K562 (cell line): ENCODE results near the gene PLCD1. TPM values are rescaled to one million over a fixed set of nuclear protein-coding genes. Genes with fewer than 3 reads are reported as not detected.

ENCODE experiments used
- CXXC5 ChIP-seq: fragments of 250-450 bp; sonication (Bioruptor Pico); IDR thresholded peaks from 2 replicates; pipeline ENCODE4 v1.8.0; 2022; ENCODE audit warnings: inconsistent platforms, mild to moderate bottlenecking, moderate library complexity
- DMBX1 ChIP-seq: fragments of 250-450 bp; sonication (Bioruptor Pico); IDR thresholded peaks from 2 replicates; pipeline ENCODE4 v1.8.0; 2022; ENCODE audit warnings: inconsistent platforms, mild to moderate bottlenecking, moderate library complexity, borderline replicate concordance
- MYC ChIP-seq, 2 experiments: fragments of 250-450 bp in 1 of 2; sonication (Bioruptor Pico) in 1 of 2; IDR thresholded peaks; 2 replicates each; pipeline versions ENCODE4 v1.5.1 to v1.6.1; 2012 to 2021; ENCODE audit warnings: low read depth in 2 of 2, borderline replicate concordance in 1 of 2, improper control_type of control experiment in 1 of 2, low read length in 1 of 2, mild to moderate bottlenecking in 1 of 2, moderate library complexity in 1 of 2
- ZNF12 ChIP-seq: sonication (generic); formaldehyde crosslinking; IDR thresholded peaks from 2 replicates; pipeline ENCODE4 v1.4.0; 2020; ENCODE audit warnings: mild to moderate bottlenecking, missing genetic modification reagents
- polyA plus RNA-seq, 8 experiments: library from polyadenylated mRNA; depleted of rRNA in 4 of 8; stranded (reverse) in 5 of 8; unstranded in 3 of 8; fragments of >200 nt; fragmentation: Nextera tagmentation in 2 of 8; fragmentation: Illumina TruSeq in 1 of 8; extraction: Ambion mirVana in 2 of 8; extraction: Trizol in 1 of 8; gene quantifications; 2 replicates each; pipeline versions ENCODE4 v1.2.1 to v1.2.3, GENCODE V29; 2011 to 2014; ENCODE audit warnings: inconsistent platforms in 1 of 8, missing spikeins in 1 of 8
- total RNA-seq, 7 experiments: library from RNA; depleted of rRNA in 6 of 7; stranded (reverse); fragments of >200 nt in 6 of 7; fragmentation: Illumina TruSeq in 2 of 7; extraction: Trizol in 2 of 7; gene quantifications; 2 replicates each; pipeline versions ENCODE4 v1.2.1 to v1.2.3, GENCODE V29; 2011 to 2021; ENCODE audit warnings: low replicate concordance in 1 of 7
- TF ChIP-seq, protein P1 (sequence below): fragments of 450-650 bp; IDR thresholded peaks from 2 replicates; pipeline ENCODE4 v1.6.1; 2016; ENCODE audit warnings: mild to moderate bottlenecking, moderate library complexity
- TF ChIP-seq, protein P2 (sequence below): sonication (generic); formaldehyde crosslinking; IDR thresholded peaks from 2 replicates; pipeline ENCODE4 v1.8.0; 2022; ENCODE audit warnings: missing genetic modification reagents, mild to moderate bottlenecking, borderline replicate concordance
- TF ChIP-seq, protein P3 (sequence below): fragments of 450-650 bp; IDR thresholded peaks from 2 replicates; pipeline ENCODE4 v1.6.1; 2017; ENCODE audit warnings: mild to moderate bottlenecking, moderate library complexity

Gene PLCD1
- total and polyA plus RNA-seq, 9 of the 15 experiments (the other 6 are each of a cell fraction or from before 2014, with no cell fraction given): 5.4 to 209 (median 116) TPM

DNA sequence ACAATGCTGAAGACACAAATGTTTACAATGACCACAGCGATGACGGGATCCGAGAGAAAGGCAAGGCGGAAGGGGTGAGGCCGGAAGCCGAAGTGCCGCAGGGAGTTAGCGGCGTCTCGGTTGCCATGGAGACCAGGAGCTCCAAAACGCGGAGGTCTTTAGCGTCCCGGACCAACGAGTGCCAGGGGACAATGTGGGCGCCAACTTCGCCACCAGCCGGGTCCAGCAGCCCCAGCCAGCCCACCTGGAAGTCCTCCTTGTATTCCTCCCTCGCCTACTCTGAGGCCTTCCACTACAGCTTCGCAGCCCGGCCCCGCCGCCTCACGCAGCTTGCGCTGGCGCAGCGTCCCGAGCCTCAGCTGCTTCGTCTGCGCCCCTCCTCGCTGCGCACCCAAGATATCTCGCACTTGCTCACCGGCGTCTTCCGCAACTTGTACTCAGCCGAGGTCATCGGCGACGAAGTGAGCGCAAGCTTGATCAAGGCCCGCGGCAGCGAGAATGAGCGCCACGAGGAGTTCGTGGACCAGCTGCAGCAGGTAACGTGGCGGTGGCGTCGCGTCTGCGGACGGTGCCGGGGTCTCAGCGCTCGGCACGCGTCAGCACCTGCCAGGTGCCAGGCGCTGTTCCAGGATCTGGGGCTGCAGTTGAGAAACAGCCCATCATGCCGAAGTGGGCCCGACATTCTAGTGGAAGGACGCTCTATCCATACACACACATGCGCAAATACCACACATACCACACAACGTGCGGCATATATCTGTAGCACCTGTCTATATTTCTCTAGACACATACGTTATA is 9.9 kb upstream of the PLCD1 start, which contains the start of gene DLEC1 (continued):
- TF ChIP-seq, protein P1, sequence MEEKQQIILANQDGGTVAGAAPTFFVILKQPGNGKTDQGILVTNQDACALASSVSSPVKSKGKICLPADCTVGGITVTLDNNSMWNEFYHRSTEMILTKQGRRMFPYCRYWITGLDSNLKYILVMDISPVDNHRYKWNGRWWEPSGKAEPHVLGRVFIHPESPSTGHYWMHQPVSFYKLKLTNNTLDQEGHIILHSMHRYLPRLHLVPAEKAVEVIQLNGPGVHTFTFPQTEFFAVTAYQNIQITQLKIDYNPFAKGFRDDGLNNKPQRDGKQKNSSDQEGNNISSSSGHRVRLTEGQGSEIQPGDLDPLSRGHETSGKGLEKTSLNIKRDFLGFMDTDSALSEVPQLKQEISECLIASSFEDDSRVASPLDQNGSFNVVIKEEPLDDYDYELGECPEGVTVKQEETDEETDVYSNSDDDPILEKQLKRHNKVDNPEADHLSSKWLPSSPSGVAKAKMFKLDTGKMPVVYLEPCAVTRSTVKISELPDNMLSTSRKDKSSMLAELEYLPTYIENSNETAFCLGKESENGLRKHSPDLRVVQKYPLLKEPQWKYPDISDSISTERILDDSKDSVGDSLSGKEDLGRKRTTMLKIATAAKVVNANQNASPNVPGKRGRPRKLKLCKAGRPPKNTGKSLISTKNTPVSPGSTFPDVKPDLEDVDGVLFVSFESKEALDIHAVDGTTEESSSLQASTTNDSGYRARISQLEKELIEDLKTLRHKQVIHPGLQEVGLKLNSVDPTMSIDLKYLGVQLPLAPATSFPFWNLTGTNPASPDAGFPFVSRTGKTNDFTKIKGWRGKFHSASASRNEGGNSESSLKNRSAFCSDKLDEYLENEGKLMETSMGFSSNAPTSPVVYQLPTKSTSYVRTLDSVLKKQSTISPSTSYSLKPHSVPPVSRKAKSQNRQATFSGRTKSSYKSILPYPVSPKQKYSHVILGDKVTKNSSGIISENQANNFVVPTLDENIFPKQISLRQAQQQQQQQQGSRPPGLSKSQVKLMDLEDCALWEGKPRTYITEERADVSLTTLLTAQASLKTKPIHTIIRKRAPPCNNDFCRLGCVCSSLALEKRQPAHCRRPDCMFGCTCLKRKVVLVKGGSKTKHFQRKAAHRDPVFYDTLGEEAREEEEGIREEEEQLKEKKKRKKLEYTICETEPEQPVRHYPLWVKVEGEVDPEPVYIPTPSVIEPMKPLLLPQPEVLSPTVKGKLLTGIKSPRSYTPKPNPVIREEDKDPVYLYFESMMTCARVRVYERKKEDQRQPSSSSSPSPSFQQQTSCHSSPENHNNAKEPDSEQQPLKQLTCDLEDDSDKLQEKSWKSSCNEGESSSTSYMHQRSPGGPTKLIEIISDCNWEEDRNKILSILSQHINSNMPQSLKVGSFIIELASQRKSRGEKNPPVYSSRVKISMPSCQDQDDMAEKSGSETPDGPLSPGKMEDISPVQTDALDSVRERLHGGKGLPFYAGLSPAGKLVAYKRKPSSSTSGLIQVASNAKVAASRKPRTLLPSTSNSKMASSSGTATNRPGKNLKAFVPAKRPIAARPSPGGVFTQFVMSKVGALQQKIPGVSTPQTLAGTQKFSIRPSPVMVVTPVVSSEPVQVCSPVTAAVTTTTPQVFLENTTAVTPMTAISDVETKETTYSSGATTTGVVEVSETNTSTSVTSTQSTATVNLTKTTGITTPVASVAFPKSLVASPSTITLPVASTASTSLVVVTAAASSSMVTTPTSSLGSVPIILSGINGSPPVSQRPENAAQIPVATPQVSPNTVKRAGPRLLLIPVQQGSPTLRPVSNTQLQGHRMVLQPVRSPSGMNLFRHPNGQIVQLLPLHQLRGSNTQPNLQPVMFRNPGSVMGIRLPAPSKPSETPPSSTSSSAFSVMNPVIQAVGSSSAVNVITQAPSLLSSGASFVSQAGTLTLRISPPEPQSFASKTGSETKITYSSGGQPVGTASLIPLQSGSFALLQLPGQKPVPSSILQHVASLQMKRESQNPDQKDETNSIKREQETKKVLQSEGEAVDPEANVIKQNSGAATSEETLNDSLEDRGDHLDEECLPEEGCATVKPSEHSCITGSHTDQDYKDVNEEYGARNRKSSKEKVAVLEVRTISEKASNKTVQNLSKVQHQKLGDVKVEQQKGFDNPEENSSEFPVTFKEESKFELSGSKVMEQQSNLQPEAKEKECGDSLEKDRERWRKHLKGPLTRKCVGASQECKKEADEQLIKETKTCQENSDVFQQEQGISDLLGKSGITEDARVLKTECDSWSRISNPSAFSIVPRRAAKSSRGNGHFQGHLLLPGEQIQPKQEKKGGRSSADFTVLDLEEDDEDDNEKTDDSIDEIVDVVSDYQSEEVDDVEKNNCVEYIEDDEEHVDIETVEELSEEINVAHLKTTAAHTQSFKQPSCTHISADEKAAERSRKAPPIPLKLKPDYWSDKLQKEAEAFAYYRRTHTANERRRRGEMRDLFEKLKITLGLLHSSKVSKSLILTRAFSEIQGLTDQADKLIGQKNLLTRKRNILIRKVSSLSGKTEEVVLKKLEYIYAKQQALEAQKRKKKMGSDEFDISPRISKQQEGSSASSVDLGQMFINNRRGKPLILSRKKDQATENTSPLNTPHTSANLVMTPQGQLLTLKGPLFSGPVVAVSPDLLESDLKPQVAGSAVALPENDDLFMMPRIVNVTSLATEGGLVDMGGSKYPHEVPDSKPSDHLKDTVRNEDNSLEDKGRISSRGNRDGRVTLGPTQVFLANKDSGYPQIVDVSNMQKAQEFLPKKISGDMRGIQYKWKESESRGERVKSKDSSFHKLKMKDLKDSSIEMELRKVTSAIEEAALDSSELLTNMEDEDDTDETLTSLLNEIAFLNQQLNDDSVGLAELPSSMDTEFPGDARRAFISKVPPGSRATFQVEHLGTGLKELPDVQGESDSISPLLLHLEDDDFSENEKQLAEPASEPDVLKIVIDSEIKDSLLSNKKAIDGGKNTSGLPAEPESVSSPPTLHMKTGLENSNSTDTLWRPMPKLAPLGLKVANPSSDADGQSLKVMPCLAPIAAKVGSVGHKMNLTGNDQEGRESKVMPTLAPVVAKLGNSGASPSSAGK: peak; percentile 52; the same call in 1 of the 2 replicates
- TF ChIP-seq CXXC5 (CRISPR knock-in tag) (0 out of 2 replicates have a peak, but pooled peaks have one; percentile 27), ZNF12 (CRISPR knock-in tag) (no peak), DMBX1 (no peak), MYC (IDR thresholded peaks at IDR 0.05; ENCODE audit: low read depth, low read length) (no peak), MYC (CRISPR knock-in tag; IDR thresholded peaks at IDR 0.05; ENCODE audit: borderline replicate concordance, low read depth) (no peak)
- TF ChIP-seq, protein P2, sequence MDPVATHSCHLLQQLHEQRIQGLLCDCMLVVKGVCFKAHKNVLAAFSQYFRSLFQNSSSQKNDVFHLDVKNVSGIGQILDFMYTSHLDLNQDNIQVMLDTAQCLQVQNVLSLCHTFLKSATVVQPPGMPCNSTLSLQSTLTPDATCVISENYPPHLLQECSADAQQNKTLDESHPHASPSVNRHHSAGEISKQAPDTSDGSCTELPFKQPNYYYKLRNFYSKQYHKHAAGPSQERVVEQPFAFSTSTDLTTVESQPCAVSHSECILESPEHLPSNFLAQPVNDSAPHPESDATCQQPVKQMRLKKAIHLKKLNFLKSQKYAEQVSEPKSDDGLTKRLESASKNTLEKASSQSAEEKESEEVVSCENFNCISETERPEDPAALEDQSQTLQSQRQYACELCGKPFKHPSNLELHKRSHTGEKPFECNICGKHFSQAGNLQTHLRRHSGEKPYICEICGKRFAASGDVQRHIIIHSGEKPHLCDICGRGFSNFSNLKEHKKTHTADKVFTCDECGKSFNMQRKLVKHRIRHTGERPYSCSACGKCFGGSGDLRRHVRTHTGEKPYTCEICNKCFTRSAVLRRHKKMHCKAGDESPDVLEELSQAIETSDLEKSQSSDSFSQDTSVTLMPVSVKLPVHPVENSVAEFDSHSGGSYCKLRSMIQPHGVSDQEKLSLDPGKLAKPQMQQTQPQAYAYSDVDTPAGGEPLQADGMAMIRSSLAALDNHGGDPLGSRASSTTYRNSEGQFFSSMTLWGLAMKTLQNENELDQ: no peak
- TF ChIP-seq, protein P3, sequence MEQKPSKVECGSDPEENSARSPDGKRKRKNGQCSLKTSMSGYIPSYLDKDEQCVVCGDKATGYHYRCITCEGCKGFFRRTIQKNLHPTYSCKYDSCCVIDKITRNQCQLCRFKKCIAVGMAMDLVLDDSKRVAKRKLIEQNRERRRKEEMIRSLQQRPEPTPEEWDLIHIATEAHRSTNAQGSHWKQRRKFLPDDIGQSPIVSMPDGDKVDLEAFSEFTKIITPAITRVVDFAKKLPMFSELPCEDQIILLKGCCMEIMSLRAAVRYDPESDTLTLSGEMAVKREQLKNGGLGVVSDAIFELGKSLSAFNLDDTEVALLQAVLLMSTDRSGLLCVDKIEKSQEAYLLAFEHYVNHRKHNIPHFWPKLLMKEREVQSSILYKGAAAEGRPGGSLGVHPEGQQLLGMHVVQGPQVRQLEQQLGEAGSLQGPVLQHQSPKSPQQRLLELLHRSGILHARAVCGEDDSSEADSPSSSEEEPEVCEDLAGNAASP: no peak
